RPMI7951 (cell line): ENCODE data around the gene WDR20. TPM values are rescaled to one million over a fixed set of nuclear protein-coding genes. Genes with fewer than 3 reads are reported as not detected.
"Not testable (repeated sequence)": the region's sequence is repeated elsewhere in the genome, so short reads cannot be mapped to it uniquely, and the experiment has no call there.

Source experiments
- DNase-seq: peaks from one replicate; pipeline ENCODE4 v3.0.0-alpha.2; 2012; ENCODE audit warnings: low read depth
- total RNA-seq: library from RNA; depleted of rRNA; stranded (reverse); fragments of >200 nt; shearing (Covaris generic); gene quantifications from 2 replicates; pipeline ENCODE4 v1.2.3, GENCODE V29; 2014; rRNA removed

WDR20 gene, protein sequence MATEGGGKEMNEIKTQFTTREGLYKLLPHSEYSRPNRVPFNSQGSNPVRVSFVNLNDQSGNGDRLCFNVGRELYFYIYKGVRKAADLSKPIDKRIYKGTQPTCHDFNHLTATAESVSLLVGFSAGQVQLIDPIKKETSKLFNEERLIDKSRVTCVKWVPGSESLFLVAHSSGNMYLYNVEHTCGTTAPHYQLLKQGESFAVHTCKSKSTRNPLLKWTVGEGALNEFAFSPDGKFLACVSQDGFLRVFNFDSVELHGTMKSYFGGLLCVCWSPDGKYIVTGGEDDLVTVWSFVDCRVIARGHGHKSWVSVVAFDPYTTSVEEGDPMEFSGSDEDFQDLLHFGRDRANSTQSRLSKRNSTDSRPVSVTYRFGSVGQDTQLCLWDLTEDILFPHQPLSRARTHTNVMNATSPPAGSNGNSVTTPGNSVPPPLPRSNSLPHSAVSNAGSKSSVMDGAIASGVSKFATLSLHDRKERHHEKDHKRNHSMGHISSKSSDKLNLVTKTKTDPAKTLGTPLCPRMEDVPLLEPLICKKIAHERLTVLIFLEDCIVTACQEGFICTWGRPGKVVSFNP
- total RNA-seq: 11.4 and 16.0 TPM in 2 replicates

DNA sequence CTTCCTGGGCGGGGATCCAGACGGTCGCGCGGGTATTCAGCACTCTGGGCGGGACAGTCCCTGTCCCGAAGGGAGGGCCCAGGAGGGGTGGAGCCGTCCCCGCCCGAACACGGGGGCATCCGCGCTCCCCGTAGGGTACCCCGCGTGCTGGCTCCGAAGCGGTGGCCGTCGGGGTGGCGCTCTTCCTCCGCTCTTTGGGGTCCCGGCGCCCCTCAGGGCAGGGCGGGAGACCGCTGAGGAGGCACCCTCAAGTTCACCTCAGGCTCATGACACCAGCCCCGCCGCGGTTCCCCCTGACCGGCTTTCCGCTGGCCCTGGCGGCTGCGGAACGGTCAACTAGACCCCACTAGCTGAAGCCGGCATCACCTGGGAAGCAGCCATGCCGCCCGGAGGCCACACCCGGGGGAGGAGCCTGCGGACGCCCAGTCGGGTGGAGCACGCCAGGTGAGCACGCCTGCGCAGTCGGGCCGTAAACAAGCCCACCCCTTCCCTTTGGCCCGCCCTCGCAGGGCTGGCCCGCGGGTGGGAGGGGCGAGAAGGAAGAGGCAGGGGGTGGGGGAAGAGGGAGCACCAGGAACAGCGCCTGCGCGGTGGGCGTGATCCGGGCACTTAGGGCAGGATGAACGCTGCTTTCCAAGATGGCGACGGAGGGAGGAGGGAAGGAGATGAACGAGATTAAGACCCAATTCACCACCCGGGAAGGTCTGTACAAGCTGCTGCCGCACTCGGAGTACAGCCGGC, at the start of gene WDR20:
WDR20 (plus strand) TSS at position 612 of the 741 bp plus-strand sequence; CDS start at position 639, 27 bp downstream.
- peak; percentile 91 for DNase-seq

DNA sequence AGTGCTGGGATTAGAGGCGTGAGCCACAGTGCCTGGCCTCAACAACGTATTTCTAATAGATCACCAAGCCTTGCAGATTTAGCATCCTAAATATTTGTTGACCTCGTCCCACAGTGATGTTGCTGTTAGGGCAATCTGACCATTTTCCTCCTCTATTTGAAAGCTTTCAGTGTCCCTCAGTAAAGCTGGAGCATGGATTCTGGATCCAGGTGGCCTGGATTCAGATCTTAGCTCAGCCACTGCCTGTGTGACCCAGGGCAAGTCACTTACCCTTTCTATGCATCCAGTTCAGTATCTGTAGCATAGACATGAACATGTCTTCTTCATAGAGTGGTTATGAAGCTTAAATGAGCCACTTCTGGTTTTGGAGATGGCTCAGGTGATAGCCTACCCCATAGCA, 49.0 kb upstream of the WDR20 start:
- no peak for DNase-seq

- DNase-seq: no peak
These were observed 46.9 kb upstream of the WDR20 start for GRCh38 chr14:102092806-102093205.

DNA sequence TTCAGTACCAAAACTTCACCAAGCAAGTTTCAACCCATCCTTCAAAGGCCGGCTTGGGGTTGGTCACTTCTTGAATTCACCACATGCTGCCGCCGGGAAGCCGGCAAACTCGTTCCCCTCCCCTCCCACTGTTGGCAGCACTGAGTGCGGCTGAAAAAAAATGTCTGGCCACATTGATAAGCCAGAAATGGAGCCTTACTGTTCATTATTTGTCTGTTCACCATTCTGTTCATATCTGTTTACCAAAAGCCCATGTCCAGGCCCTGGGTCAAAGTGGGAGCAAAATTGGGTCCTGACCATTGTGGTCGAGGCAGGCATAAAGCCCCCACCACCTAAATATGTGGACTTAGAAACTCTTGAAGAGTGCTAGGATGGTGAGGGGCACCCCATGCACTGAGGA, 45.6 kb upstream of the WDR20 start:
- DNase-seq: no peak

DNA sequence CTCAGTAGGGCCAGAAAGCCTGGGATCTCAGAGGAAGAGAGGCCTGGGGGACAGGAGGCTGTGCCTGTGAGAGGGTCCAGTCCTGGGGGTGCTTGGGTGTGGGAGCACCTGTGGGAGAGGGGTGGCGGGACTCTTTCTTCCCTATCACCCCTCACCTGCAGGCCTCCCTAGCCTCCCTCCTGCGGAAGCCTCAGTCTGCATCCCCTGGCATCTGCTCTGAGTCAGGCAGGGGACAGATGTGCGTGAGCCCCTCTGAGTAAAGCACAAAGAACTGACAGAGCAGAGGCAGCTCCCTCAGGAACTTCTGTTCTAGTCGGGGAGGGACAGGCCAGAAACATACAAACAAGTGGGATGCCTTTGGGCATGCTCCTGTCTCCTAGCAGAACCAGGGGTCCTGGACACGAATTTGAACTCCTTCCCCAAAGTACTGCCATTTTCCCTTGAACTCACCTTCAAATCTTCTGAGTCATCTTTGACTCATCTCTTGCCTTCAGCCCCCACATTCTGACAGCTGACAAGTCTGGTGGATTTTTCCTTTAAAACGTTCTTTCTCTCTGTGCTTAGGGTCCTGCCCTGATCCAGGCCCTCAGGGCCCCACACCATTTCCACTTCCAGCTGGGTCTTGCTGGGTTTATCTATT, 44.3 kb upstream of the WDR20 start:
- peak; percentile 68 for DNase-seq

DNA sequence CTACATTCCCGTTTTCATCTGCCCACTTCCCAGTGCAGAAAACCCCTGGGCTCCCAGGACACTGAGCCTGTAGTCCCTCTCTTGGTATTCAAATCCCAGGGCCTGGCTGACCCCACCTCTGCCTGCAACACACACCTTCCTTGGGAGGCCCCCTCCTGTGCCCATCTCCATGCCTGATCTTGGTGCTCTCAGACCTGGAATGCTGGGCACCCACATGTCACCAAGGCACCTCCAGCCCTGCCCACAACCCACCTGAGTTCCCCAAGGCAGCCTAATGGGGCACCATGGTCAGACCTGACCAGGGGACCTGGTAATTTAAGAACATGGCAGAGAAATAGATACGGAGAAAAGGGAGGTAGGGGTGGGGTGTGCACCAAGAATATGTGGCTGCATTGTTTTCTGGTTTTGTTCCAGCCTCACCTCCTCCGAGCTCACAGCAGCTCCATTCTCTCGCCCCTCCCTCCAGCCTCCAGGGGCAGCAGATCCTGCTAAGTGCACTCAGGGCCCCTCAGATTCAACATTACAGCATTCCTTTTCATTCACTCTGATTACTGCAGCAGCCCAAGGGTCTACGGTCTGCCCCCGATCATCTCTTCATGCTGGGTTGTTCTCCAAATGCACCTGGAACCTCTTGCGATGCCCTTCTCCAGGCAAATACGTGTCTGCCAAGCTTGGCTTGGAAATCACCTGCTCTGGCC, 43.7 kb upstream of the WDR20 start:
- no peak for DNase-seq

- peak; percentile 75 for DNase-seq
These were observed 43.0 kb upstream of the WDR20 start for GRCh38 chr14:102096569-102097188.

GRCh38 chr14:102097441-102098135, 42.1 kb upstream of the WDR20 start:
- no peak for DNase-seq

GRCh38 chr14:102103062-102103695, 36.5 kb upstream of the WDR20 start:
- no peak for DNase-seq

DNA sequence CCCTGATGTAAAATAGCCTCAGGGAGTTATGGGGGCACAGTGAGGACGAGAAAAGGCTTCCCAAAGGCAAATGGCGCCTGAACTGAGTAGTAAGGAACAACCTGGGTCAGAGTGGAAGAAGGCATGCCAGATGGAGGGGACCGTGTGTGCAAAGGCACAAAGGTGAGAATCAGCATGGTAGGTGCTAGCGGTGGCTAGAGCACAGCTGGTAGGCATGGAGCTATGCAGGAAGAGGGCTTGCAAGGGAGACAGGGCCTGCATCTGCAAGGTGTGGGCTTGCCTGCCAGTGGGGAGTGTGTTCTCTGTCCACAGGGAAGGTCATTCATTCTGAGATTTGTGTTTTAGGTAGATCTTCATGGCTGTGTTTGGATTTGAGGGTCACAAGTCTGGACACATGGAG, 34.3 kb upstream of the WDR20 start:
- DNase-seq: no peak

GRCh38 chr14:102109332-102109731, 30.4 kb upstream of the WDR20 start:
- DNase-seq: not testable (repeated sequence)

- DNase-seq: no peak
These were observed 28.6 kb upstream of the WDR20 start for GRCh38 chr14:102111101-102111500.

DNA sequence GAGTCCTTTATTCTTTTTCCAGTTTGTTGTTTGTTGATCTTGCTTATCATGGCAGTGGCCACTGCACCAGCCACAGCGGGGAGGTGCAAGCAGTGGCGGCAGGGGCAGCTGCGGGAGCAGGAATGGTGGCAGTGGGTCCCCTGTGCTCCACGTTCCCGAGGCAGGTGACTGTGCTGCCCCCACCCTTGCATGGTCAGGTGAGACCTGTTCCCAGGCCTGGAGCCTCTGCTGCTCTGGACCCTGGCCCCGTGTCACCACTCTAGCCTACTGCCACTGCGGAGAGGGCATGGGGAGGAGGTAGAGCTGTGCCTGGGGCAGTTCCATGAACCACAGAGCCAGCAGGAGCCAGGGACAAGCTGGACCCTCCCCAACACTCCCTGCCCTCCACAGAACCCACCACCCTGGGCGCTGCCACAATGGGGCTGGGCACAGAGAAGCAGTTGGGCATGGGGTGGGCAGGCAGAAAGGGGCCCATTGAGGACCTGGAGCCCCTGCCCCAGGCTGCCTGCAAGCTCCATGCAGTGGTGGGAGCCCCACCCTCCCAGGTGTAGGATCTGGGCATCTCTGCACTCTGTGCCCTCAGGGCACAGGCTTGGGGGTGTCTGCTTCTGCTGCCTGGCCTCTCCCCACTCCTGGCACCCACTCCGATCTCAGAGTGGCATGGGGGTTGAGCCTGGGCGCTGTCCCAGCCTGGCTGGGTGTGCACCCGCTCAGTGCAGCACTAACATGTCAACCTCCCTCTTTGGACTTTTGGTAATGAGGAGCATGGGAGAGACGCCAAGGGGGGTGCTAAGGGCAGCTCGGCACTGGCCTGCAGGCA, 23.1 kb upstream of the WDR20 start:
- no peak for DNase-seq

- no peak for DNase-seq
These were observed 21.8 kb upstream of the WDR20 start for GRCh38 chr14:102117852-102118251.

DNA sequence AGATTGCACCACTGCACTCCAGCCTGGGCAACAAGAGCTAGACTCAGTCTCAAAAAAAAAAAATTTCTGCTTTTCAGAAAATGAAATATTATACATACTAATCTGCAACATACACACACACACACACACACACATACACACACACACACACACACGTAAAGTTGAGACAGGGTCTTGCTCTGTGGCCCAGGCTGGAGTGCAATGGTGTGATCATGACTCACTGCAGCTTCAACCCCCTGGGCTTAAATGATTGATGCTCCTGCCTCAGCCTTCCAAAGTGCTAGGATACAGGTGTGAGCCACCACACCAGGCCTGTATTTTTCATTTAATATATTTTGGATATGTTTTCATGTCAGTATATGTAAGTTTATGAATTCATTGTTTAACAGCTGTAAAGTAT, 18.8 kb upstream of the WDR20 start:
- DNase-seq: no peak

DNA sequence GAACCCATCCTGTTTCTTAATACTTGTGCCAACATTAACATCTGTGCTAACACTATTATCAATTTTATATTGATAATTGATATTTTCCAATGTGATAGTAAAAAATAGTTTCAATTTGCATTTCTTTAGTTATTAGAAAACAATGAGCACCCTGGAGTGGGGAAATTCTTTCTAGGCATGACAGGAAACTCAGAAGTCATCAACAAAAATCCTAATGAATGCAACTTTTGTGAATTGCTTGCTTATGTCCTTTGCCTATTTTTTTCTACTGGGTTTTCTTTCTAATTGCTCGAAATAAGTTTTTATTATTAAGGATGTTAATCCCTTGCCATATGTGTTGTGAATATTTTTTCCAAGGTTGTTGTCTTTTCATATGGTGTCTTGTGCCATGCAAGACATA, 18.1 kb upstream of the WDR20 start:
- no peak for DNase-seq

DNA sequence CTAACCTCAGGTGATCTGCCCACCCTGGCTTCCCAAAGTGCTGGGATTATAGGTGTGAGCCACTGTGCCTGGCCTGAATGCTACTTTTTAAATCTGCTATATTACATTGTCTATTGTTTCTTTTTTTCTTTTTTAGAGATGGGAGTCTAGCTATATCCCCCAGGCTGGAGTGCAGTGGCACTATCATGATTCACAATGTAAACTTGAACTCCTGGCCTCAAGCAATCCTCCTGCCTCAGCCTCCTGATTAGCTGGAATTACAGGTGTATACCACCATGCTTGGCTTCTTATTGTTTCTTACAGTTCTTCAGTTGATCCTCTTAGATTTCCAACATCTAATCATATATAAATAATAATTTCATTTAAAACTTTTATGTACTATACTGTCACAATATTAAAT, 15.3 kb upstream of the WDR20 start:
- no peak for DNase-seq

DNA sequence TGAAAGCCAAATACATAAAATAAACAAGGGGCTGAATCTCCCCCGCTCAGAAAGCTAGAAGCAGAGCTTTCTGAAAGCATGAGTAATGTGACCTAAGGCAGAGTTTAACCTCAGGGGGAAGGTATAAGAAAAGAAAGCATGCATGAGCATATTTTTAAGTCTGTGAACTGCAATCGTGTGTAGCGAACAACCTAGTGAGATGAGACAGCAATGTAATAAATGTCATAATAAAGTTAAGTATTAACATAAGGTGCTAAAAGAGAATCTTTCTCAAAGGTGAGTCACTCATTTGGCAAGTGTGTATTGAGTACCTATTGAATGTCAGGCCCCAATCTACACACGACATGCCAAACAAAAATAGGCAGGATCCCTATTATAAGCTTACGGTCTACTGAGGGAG, 14.2 kb upstream of the WDR20 start:
- DNase-seq: no peak

GRCh38 chr14:102126807-102127455, 12.8 kb upstream of the WDR20 start:
- no peak for DNase-seq
